SIG-M5 treated with dmso at 0.1 percent for 504 hours (cell line): ENCODE data around the gene ZSCAN22.
"Not testable (repeated sequence)": the region's sequence is repeated elsewhere in the genome, so short reads cannot be mapped to it uniquely, and the experiment has no call there.

Source experiments
- DNase-seq: peaks from one replicate; lab custom pipeline; 2025; ENCODE audit not compliant: unreplicated experiment; lab: John Stamatoyannopoulos, UW

Gene ZSCAN22

GRCh38 chr19:58317476-58318072 is 9.2 kb upstream of the ZSCAN22 start:
- DNase-seq, result peak; percentile 22

- no peak for DNase-seq
Measured at GRCh38 chr19:58318297-58318696, 8.5 kb upstream of the ZSCAN22 start.

- no peak for DNase-seq
Measured at GRCh38 chr19:58319241-58319640, 7.6 kb upstream of the ZSCAN22 start.

GRCh38 chr19:58325311-58326022 is 1.3 kb upstream of the ZSCAN22 start:
- no peak for DNase-seq

- DNase-seq, result no peak
Measured at GRCh38 chr19:58326501-58326913, 287 bp upstream of the ZSCAN22 start.

GRCh38 chr19:58328999-58329398 is 2.2 kb downstream of the ZSCAN22 start:
- no peak for DNase-seq

- DNase-seq, result peak; percentile 6
Measured at GRCh38 chr19:58330458-58330857, 3.7 kb downstream of the ZSCAN22 start.

- DNase-seq, result no peak
Measured at GRCh38 chr19:58332697-58333096, 5.9 kb downstream of the ZSCAN22 start.

- DNase-seq, result no peak
Measured at GRCh38 chr19:58334691-58335249, 8.0 kb downstream of the ZSCAN22 start.

- no peak for DNase-seq
Measured at GRCh38 chr19:58335630-58336029, 8.8 kb downstream of the ZSCAN22 start.

- no peak for DNase-seq
Measured at GRCh38 chr19:58336216-58336615, 9.4 kb downstream of the ZSCAN22 start.

GRCh38 chr19:58336820-58337219 is 10.0 kb downstream of the ZSCAN22 start:
- DNase-seq, result no peak

GRCh38 chr19:58338336-58338735 is 11.5 kb downstream of the ZSCAN22 start:
- no peak for DNase-seq

- DNase-seq, result no peak
Measured at GRCh38 chr19:58338825-58339558, 12.2 kb downstream of the ZSCAN22 start.

- DNase-seq, result no peak
Measured at GRCh38 chr19:58345558-58345957, 18.8 kb downstream of the ZSCAN22 start.

GRCh38 chr19:58346961-58347929 is 20.5 kb downstream of the ZSCAN22 start:
- DNase-seq, result peak; percentile 64

GRCh38 chr19:58348080-58348479 is 21.3 kb downstream of the ZSCAN22 start:
- DNase-seq, result not testable (repeated sequence)

- DNase-seq, result no peak
Measured at GRCh38 chr19:58349590-58349989, 22.8 kb downstream of the ZSCAN22 start.

GRCh38 chr19:58350001-58350861 is 23.4 kb downstream of the ZSCAN22 start:
- no peak for DNase-seq
